ENCODE measurements around the gene DNAAF9. TPM values are rescaled to one million over a fixed set of nuclear protein-coding genes. Genes with fewer than 3 reads are reported as not detected.

The DNAAF9 gene
- total RNA-seq, 1 donor from 2014 or later: 14.1 TPM

DNA sequence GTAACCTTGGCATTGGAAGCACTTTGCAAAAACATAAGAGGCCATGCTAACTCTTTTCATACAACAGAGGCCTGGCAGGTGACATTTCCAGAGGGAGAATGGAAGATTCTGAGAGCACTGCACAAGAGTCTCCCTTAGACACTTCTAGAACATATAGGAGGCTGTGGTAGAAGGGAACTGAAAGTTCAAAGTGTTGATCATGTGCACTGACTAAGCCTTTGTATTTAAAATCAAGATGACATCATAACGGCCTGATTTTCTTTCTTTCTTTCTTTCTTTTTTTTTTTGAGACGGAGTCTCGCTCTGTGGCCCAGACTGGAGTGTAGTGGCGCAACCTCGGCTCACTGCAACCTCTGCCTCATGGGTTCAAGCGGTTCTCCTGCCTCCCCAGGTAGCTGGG, 26.8 kb upstream of the DNAAF9 start:
- no peaks in the 10 kb centered on the region for H3K36me3 Mint-ChIP-seq
- H3K27me3 ChIP-seq: no peaks in the 10 kb centered on the region

DNA sequence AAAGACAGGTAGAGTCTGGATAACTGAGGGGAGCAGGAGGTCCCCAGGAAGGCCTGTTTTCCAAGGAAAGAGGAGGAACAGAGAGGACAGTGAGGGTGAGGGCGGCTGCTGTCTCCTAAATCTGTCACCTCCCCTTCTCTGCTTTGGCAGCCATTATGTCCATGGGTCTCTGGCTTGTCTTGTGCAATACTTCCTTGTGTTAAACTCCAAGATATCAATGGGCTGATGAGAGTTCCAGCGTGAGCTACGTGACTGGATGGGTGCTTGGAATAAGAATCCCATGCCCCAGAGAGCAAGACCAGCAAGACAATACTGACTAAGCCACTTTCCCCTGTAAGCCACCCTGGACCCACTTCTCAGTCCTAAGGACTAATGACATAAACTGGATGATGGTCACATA, 26.3 kb upstream of the DNAAF9 start:
- Mint-ChIP-seq H3K27ac (no peak overlapping the region), H3K4me1 (no peaks in the 10 kb centered on the region), H3K4me3 (no peak overlapping the region), H3K36me3 (no peaks in the 10 kb centered on the region), H3K27me3 (ENCODE audit: insufficient read depth, low read depth) (peaks cover 2% of the 10 kb centered on the region), H3K9me3 (no peaks in the 10 kb centered on the region)
- Histone ChIP-seq H3K9me3 (ENCODE audit: low read depth) (no peaks in the 10 kb centered on the region), H3K4me3 (no peak overlapping the region), H3K9ac (no peak overlapping the region), H3K27ac (no peak overlapping the region), H4K20me1 (ENCODE audit: low read depth) (no peaks in the 10 kb centered on the region), H3F3A (ENCODE audit: low read depth) (no peaks in the 10 kb centered on the region), H3K79me2 (ENCODE audit: low read depth) (no peaks in the 10 kb centered on the region), H2AFZ (replicated peaks) (no peak overlapping the region), H3K36me3 (no peaks in the 10 kb centered on the region), H3K27me3 (no peaks in the 10 kb centered on the region), H3K4me1 (no peaks in the 10 kb centered on the region), H3K4me2 (no peak overlapping the region)
- no peak for DNase-seq (ENCODE audit: low spot score)
- no peak for TF ChIP-seq CTCF (IDR thresholded peaks at IDR 0.05)
- TF ChIP-seq EZH2phosphoT487 (IDR thresholded peaks at IDR 0.05): no peak

More for the DNA sequence above, 26.8 kb upstream of the DNAAF9 start:
- no peak overlapping the region for H3K27ac Mint-ChIP-seq
- H3K4me3 Mint-ChIP-seq: no peak overlapping the region
- Histone ChIP-seq H3K79me2 (ENCODE audit: low read depth) (no peaks in the 10 kb centered on the region), H4K20me1 (ENCODE audit: low read depth) (no peaks in the 10 kb centered on the region), H3K27ac (no peak overlapping the region), H3K4me1 (no peaks in the 10 kb centered on the region), H2AFZ (replicated peaks) (no peak overlapping the region), H3K36me3 (no peaks in the 10 kb centered on the region), H3F3A (ENCODE audit: low read depth) (no peaks in the 10 kb centered on the region), H3K9ac (no peak overlapping the region), H3K4me2 (no peak overlapping the region), H3K9me3 (ENCODE audit: low read depth) (no peaks in the 10 kb centered on the region), H3K4me3 (no peak overlapping the region)
- H3K9me3 Mint-ChIP-seq: no peaks in the 10 kb centered on the region
- peaks cover 2% of the 10 kb centered on the region for H3K27me3 Mint-ChIP-seq (ENCODE audit: insufficient read depth, low read depth)
- TF ChIP-seq EZH2phosphoT487 (IDR thresholded peaks at IDR 0.05) (no peak), EZH2 (IDR thresholded peaks at IDR 0.05) (no peak), CTCF (IDR thresholded peaks at IDR 0.05) (no peak)
- no peak for DNase-seq (ENCODE audit: low spot score)
- H3K4me1 Mint-ChIP-seq: no peaks in the 10 kb centered on the region

- Mint-ChIP-seq H3K9me3 (no peaks in the 10 kb centered on the region), H3K4me1 (no peaks in the 10 kb centered on the region), H3K4me3 (no peak overlapping the region), H3K27ac (no peak overlapping the region), H3K27me3 (ENCODE audit: insufficient read depth, low read depth) (peaks cover 2% of the 10 kb centered on the region), H3K36me3 (no peaks in the 10 kb centered on the region)
- Histone ChIP-seq H2AFZ (replicated peaks) (no peak overlapping the region), H3K27me3 (no peaks in the 10 kb centered on the region), H3K36me3 (no peaks in the 10 kb centered on the region), H4K20me1 (ENCODE audit: low read depth) (no peaks in the 10 kb centered on the region), H3K27ac (no peak overlapping the region), H3K4me3 (no peak overlapping the region), H3F3A (ENCODE audit: low read depth) (no peaks in the 10 kb centered on the region), H3K4me2 (no peak overlapping the region), H3K9ac (no peak overlapping the region), H3K9me3 (ENCODE audit: low read depth) (no peaks in the 10 kb centered on the region), H3K4me1 (no peaks in the 10 kb centered on the region), H3K79me2 (ENCODE audit: low read depth) (no peaks in the 10 kb centered on the region)
- DNase-seq (ENCODE audit: low spot score): no peak
- TF ChIP-seq EZH2phosphoT487 (IDR thresholded peaks at IDR 0.05) (no peak), EZH2 (IDR thresholded peaks at IDR 0.05) (no peak), CTCF (IDR thresholded peaks at IDR 0.05) (no peak)
Measured at GRCh38 chr20:3432844-3433243, 25.4 kb upstream of the DNAAF9 start.

GRCh38 chr20:3431109-3431508, 23.6 kb upstream of the DNAAF9 start:
- Mint-ChIP-seq H3K36me3 (no peaks in the 10 kb centered on the region), H3K27ac (no peak overlapping the region), H3K4me3 (no peak overlapping the region), H3K9me3 (no peaks in the 10 kb centered on the region), H3K4me1 (no peaks in the 10 kb centered on the region), H3K27me3 (ENCODE audit: insufficient read depth, low read depth) (peaks cover 2% of the 10 kb centered on the region)
- H4K20me1 ChIP-seq (ENCODE audit: low read depth): no peaks in the 10 kb centered on the region
- no peak overlapping the region for H3K27ac ChIP-seq
- H3K9me3 ChIP-seq (ENCODE audit: low read depth): no peaks in the 10 kb centered on the region
- no peaks in the 10 kb centered on the region for H3K27me3 ChIP-seq
- no peaks in the 10 kb centered on the region for H3K36me3 ChIP-seq
- no peak overlapping the region for H2AFZ ChIP-seq (replicated peaks)
- H3K4me1 ChIP-seq: no peaks in the 10 kb centered on the region
- H3K4me2 ChIP-seq: no peak overlapping the region
- no peak for DNase-seq (ENCODE audit: low spot score)
- H3K79me2 ChIP-seq (ENCODE audit: low read depth): no peaks in the 10 kb centered on the region
- no peaks in the 10 kb centered on the region for H3F3A ChIP-seq (ENCODE audit: low read depth)
- TF ChIP-seq CTCF (IDR thresholded peaks at IDR 0.05) (no peak), EZH2 (IDR thresholded peaks at IDR 0.05) (no peak), EZH2phosphoT487 (IDR thresholded peaks at IDR 0.05) (no peak)
- no peak overlapping the region for H3K4me3 ChIP-seq
- H3K9ac ChIP-seq: no peak overlapping the region

All from neural progenitor cell (in vitro differentiated cells).